A673 (cell line): ENCODE measurements around the gene CCDC86. TPM values are rescaled to one million over a fixed set of nuclear protein-coding genes. Genes with fewer than 3 reads are reported as not detected.

Experiments used
- BruUV-seq: library from RNA; stranded (reverse); fragments of 400-500 nt; replicated peaks from 2 replicates; lab custom pipeline; 2021; lab: Mats Ljungman, UMichigan
- CTCF ChIA-PET: fragments of 300-600 bp; sonication (Branson Sonifier 250); formaldehyde crosslinking; loops from one replicate; lab custom pipeline; 2022; ENCODE audit warnings: antibody characterized with exemption; lab: Charles Lee
- POLR2A ChIA-PET: fragments of 300-600 bp; sonication (Branson Sonifier 250); formaldehyde crosslinking; loops from one replicate; lab custom pipeline; 2022; ENCODE audit warnings: antibody characterized with exemption; ENCODE audit not compliant: low non-redundant PET; lab: Charles Lee
- DNase-seq: peaks from one replicate; pipeline ENCODE4 v3.0.0-alpha.2; 2015; ENCODE audit warnings: low spot score
- H3K27ac ChIP-seq: fragments of 200-600 bp; sonication (generic); 2 replicates; pipeline ENCODE4 v1.5.1; 2016; ENCODE audit warnings: mixed run types, low read depth, mild to moderate bottlenecking, mixed read lengths, antibody characterized with exemption, low read length; ENCODE audit not compliant: poor library complexity, severe bottlenecking
- H3K27me3 ChIP-seq: fragments of 200-600 bp; sonication (generic); replicated peaks from 2 replicates; pipeline ENCODE4 v1.6.1; 2017; ENCODE audit warnings: mixed run types, low read depth, mild to moderate bottlenecking, mixed read lengths, antibody characterized with exemption, low read length; ENCODE audit not compliant: insufficient read depth, poor library complexity
- H3K36me3 ChIP-seq: fragments of 200-600 bp; sonication (generic); 2 replicates; pipeline ENCODE4 v1.6.1; 2016; ENCODE audit warnings: mixed run types, mild to moderate bottlenecking, mixed read lengths, antibody characterized with exemption, low read length; ENCODE audit not compliant: insufficient read depth, poor library complexity, severe bottlenecking
- H3K4me1 ChIP-seq: fragments of 200-600 bp; sonication (generic); 2 replicates; pipeline ENCODE4 v1.6.1; 2017; ENCODE audit warnings: mixed run types, mild to moderate bottlenecking, mixed read lengths, antibody characterized with exemption, low read length; ENCODE audit not compliant: insufficient read depth, poor library complexity, severe bottlenecking
- H3K4me3 ChIP-seq: fragments of 200-600 bp; sonication (generic); 2 replicates; pipeline ENCODE4 v1.5.1; 2016; ENCODE audit warnings: low read depth, mixed run types, mild to moderate bottlenecking, mixed read lengths, low read length; ENCODE audit not compliant: poor library complexity, severe bottlenecking
- H3K9me3 ChIP-seq: fragments of 200-600 bp; sonication (generic); 2 replicates; pipeline ENCODE4 v1.6.1; 2016; ENCODE audit warnings: mixed run types, low read depth, mild to moderate bottlenecking, mixed read lengths, antibody characterized with exemption, low read length; ENCODE audit not compliant: poor library complexity, severe bottlenecking
- CTCF ChIP-seq: fragments of 300-800, 200-600 bp; sonication (generic); conservative IDR thresholded peaks from 2 replicates; pipeline ENCODE4 v1.5.1; 2017; ENCODE audit warnings: low read depth, mild to moderate bottlenecking, antibody characterized with exemption, low read length, moderate library complexity, mixed read lengths
- EZH2 ChIP-seq: fragments of 200-600 bp; sonication (generic); IDR thresholded peaks from 2 replicates; pipeline ENCODE4 v1.6.1; 2017; ENCODE audit warnings: borderline replicate concordance, low read depth, mild to moderate bottlenecking, mixed read lengths, antibody characterized with exemption, low read length; ENCODE audit not compliant: poor library complexity, severe bottlenecking
- intact Hi-C: fragments of 100-400 bp; cut with micrococcal nuclease; formaldehyde crosslinking; loops from one replicate; pipeline ENCODE4 v1.10.0; 2022; ENCODE audit not compliant: unreplicated experiment
- total RNA-seq: library from RNA; stranded (reverse); gene quantifications from 2 replicates; pipeline ENCODE4 v1.2.3, GENCODE V29; 2021

CCDC86 gene
- total RNA-seq, 1 experiment from 2014 or later = 188 TPM

GRCh38 chr11:60867871-60868681 lies 26.2 kb downstream of the CCDC86 start:
- POLR2A ChIA-PET = no interaction called here
- BruUV-seq = no TSS peak
- no peaks in the 10 kb centered on the region for H3K36me3 ChIP-seq

GRCh38 chr11:60868682-60869450 lies 27.0 kb downstream of the CCDC86 start:
- POLR2A ChIA-PET = no interaction called here
- CTCF ChIA-PET = no interaction called here
- TF ChIP-seq CTCF (no peak), EZH2 (no peak)
- Histone ChIP-seq H3K4me3 (no peak overlapping the region), H3K27ac (no peak overlapping the region), H3K27me3 (no peaks in the 10 kb centered on the region), H3K4me1 (no peaks in the 10 kb centered on the region), H3K9me3 (no peaks in the 10 kb centered on the region), H3K36me3 (no peaks in the 10 kb centered on the region)
- DNase-seq = no peak
- BruUV-seq = no TSS peak
- intact Hi-C loops = no loop called here

More at GRCh38 chr11:60867871-60868681, 26.2 kb downstream of the CCDC86 start:
- no peak for DNase-seq
- Histone ChIP-seq H3K9me3 (no peaks in the 10 kb centered on the region), H3K4me1 (no peaks in the 10 kb centered on the region), H3K27ac (no peak overlapping the region), H3K27me3 (no peaks in the 10 kb centered on the region), H3K4me3 (no peak overlapping the region)
- intact Hi-C loops = no loop called here
- CTCF ChIA-PET = no interaction called here
- TF ChIP-seq EZH2 (no peak), CTCF (no peak)

- no peak for DNase-seq
- Histone ChIP-seq H3K27me3 (no peaks in the 10 kb centered on the region), H3K9me3 (no peaks in the 10 kb centered on the region), H3K27ac (no peak overlapping the region), H3K4me1 (no peaks in the 10 kb centered on the region), H3K36me3 (no peaks in the 10 kb centered on the region), H3K4me3 (no peak overlapping the region)
- ChIA-PET CTCF (no interaction called here), POLR2A (no interaction called here)
- no TSS peak for BruUV-seq
- intact Hi-C loops = no loop called here
- TF ChIP-seq EZH2 = no peak
- TF ChIP-seq CTCF = no peak
These were observed 27.5 kb downstream of the CCDC86 start for GRCh38 chr11:60869451-60869825.
